HG02852 (cell line): ENCODE data around the gene GNB1L.
"Not testable (repeated sequence)": the region's sequence is repeated elsewhere in the genome, so short reads cannot be mapped to it uniquely, and the experiment has no call there.

Experiments
- ATAC-seq: cut with Tn5 transposase; IDR thresholded peaks from one replicate; pipeline ENCODE4 v1.9.1; 2021; ENCODE audit warnings: mild to moderate bottlenecking, moderate library complexity; ENCODE audit not compliant: unreplicated experiment

The GNB1L gene

GRCh38 chr22:19846620-19847344 lies 7.9 kb downstream of the GNB1L start:
- no peak for ATAC-seq

DNA sequence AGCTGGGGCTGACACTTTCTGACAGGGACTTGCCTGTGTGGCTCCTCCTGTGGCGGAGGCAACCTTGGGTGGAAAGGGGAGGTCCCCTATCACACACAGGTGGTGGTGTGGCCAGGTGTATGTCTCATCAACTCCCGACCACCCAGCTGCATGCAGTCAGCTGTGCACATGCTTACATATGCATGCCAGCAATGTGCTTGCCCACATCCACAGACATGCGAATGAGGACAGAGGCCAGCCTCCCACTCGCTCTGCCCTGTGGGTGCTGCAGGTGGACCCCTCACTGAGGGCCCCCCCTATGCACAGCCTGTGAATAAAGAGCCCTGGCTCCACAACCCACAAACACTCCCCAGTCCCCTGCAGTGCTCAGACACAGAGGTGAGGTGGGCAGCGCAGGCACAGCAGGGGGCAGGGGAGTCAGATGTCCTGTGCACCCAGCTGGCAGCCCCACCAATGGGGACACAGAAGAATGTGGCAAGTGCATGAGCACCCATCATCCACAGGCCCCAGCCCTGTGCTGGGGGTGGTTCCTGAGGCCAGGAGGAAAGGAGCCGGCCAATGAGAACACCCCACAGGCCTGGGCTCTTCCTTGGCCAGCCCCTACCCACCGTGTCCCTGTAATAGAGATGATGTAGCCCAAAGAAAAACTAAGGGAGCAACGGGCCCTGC lies 9.5 kb downstream of the GNB1L start:
- ATAC-seq: no peak

- ATAC-seq: no peak
Measured at GRCh38 chr22:19844377-19845053, 10.2 kb downstream of the GNB1L start.

DNA sequence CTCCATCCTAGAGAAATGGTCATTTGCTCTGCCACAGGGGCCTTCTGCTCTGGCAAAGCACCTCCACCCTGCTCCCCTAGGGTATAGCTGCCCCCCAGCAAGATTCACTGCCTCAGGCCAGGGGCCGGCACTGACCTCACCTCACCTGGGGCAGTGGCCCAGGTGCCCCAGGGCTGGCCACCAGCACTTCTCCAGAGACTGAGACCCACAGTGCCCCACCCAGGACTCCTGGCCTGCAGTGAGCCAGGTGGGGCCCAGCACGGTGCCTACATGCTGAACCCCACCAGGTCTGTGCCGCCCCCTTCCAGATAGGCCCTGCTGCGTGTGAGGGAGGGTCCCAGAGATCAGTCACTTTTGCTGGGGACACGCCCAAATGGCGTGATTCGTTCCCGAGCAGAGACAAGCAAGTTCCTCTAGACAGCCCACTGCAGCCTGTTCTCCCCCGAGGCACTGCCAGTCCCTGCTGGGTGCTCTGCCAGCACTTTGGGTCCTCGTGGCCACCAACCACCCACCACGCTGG lies 10.8 kb downstream of the GNB1L start:
- no peak for ATAC-seq

DNA sequence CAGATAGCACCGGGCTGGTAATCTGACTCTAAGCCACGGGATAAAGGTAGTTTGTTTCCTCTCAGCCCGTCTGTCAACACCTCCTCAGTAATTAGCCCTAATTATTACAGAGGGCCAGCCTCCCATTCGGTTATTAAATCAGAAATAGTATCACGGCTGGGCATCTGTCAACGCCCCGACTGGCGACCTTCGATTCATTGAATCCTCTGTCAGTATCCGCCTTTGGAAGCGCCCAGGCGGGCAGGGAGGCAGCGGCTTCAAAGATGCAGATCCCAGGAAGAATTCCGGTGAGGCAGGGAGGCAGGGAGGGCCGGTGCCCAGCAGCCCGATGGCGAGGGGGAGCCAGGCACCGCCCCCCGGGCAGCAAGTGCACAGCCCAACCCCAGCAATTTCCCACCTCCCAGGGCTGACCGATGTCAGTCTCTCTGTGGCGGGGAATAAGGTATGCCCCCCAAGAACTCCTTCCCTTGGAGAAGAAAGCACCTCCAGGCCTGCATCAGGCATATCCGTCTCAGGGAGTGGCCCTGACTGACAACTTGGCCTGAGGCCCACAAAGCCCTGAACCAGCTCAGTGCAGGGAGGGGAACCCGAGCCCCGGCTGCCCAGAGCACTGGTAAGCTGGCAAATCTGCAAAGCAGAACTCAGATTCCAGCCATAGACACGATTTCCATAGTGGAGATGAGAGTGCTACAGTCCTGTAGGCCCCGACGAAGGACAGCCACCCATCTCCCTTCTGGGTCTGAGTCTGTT lies 11.4 kb downstream of the GNB1L start:
- no peak for ATAC-seq

DNA sequence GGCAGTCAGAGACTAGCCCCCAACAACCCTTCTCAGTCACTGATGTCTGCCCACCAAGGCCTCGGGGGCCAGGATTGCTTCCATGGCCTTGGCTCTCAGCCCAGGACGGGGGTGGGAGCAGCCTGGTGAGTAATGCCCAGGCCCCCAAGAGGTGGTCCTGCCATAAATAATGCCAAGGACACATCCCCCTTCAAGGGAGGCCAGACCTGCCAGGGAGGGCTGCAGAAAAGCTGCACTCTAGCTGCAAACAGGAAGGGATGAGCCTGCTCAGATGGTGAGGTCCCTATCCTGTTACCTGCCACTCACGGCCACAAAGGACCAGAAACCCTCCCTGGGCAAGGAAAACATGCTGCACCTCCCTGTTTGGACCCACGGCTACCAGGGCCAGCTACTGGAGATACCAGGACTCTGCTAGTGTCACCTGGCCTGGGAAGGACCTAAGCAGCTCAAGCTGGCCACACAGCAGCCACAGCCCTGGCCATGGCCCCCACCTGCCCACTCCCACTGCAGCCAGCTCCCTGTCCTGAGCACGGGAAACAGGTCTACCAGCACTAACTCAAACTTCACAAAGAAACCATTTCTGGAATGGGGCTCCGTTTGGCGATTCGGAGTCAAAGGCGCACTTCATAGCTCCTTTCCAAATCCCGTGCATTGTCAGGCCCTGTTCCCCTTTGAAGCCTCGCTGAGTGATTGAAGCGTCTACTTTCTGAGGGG lies 12.1 kb downstream of the GNB1L start:
- ATAC-seq: no peak

- ATAC-seq: no peak
Measured at GRCh38 chr22:19841641-19842392, 12.9 kb downstream of the GNB1L start.

GRCh38 chr22:19840955-19841640 lies 13.6 kb downstream of the GNB1L start:
- no peak for ATAC-seq

DNA sequence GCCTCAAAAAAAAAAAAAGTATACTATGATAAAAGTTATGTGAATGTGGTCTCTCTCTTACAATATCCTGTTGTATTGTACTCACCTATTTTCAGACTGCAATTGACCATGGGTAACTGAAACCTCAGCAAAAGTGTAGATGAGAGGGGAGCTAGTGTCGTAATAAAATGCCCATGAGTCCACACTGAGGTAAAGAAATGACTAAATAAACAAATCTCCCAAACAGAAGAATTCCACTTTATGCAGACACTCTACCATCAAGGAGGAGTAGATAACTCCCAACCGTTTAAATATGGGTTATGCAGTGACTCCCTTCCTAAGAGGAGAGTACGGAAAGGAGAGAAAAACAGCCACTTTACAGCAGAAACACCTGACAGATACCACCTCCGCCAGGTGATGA lies 14.6 kb downstream of the GNB1L start:
- ATAC-seq: no peak

GRCh38 chr22:19837915-19838314 lies 16.8 kb downstream of the GNB1L start:
- ATAC-seq: no peak

- ATAC-seq: no peak
Measured at GRCh38 chr22:19836512-19836911, 18.2 kb downstream of the GNB1L start.

- no peak for ATAC-seq
Measured at GRCh38 chr22:19834599-19834998, 20.1 kb downstream of the GNB1L start.

DNA sequence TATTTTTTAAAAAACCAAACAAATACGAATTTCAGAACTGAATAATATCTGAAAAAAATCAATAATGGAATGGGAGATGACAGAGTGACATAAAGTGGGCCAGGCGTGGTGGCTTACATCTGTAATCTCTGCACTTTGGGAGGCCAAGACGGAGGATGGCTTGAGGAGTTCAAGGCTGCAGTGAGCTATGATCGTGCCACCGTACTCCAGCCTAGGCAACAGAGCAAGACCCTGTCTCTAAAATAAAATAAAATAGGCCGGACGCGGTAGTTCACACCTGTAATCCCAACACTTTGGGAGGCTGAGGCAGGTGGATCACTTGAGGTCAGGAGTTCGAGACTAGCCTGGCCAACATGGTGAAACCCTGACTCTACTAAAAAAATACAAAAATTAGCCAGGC lies 21.3 kb downstream of the GNB1L start:
- ATAC-seq: not testable (repeated sequence)

DNA sequence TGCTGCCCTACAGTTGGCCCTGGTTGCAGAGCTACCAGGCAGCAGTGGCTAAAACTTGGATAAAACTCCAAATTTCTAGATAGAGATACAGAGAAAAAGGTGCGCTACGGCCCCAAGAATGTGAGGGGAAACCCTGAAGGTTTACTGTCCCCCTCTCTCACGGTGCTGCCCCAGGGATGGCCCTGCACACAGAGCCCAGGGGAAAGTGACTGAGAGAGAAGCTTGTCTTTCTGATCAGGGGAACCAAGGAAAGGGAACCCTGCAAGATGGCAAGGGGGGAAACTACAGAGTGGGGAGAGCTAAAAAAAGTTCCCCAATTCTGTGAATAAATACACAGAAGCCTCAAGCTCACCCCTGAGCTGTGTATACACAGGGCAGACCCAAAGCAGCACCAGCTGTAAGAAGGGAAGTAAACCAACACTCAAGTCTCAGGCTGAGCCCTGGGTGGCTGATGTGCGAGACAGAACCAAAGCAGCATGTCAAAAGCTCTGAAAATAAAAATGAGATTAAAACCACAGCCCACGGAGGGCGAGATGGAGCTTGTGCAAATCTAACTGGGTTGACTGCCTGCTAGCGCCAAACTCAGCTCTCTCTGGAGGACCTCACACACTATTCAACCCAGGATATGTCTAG lies 22.1 kb downstream of the GNB1L start:
- ATAC-seq: no peak

DNA sequence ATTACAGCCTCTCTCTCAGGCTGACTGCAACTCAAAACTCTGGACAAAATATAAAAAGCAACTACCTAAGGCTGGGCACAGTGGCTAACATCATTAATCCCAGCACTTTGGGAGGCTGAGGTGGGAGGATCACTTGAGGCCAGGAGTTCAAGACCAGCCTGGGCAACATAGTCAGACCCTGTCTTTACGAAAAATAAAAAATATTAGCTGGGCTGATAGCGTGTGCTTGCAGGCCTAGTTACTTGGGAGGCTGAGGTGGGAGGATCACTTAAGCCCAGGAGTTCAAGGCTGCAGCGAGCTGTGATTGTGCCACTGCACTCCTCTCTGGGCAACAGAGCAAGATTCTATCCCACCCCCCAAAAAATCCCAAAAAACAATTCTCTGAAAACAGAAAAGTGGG lies 22.7 kb downstream of the GNB1L start:
- ATAC-seq: not testable (repeated sequence)

GRCh38 chr22:19831016-19831415 lies 23.7 kb downstream of the GNB1L start:
- no peak for ATAC-seq

DNA sequence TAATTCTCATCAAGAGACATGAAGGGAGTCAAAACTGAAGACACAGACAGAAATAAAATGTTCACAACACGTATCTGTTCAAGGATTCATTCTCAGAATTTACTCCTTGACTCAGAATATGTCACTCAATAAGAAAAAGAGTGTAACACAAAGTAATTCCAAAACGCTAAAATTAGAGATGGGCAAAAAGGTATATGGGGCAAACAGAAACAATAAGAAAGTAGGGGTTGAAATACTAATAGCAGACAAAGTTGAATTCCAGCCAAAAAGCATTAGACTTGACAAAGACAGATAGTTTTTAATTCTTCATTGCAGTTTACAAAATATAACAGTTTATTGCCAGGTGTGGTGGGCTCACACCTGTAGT lies 26.7 kb downstream of the GNB1L start:
- ATAC-seq: no peak

DNA sequence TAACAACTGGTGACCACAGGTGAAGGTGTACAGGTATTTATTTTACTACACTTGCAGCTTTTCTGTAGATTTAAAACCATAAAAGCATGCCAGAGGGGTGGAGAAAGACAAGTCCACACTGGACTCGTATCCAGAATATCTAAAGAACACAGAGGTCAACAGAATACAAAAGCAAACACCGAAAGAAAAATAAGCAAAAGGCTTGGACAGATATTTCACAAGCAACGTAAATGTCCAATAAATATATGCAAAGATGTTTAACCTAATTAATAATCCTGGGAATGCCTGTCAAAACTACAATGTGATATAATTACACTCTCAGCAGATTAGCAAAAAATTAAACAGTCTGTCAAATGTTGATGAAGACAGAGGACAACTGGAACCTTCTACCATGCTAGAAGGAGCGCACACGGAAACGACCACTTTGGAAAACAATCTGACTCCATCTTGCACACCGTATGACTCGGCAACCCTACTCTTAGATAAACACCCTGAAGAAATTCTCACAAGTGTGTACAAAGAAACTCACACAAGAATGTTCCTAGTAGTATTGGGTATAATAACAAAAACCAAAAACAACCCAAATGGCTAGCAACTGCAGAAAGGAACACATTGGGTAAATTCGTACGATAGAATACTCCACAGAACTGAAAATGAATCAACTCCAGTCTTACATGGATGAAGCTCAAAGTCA lies 27.2 kb downstream of the GNB1L start:
- ATAC-seq: no peak
